PFSK-1 (cell line): ENCODE measurements around the gene THY1.

Source experiments
- FOXP2 ChIP-seq: optimal IDR thresholded peaks from 2 replicates; pipeline ENCODE3; 2011; ENCODE audit warnings: borderline replicate concordance, control low read depth, inconsistent platforms; ENCODE audit not compliant: insufficient read depth; ENCODE audit errors: extremely low read length, extremely low read depth
- POLR2AphosphoS5 ChIP-seq: IDR thresholded peaks from 2 replicates; pipeline ENCODE4 v1.6.1; 2012; ENCODE audit warnings: low read depth, mild to moderate bottlenecking, control low read depth, low read length, moderate library complexity
- REST ChIP-seq, 2 experiments: IDR thresholded peaks; 2 replicates each; pipeline versions ENCODE4 v1.6.1 to v1.8.0; 2011 to 2012; ENCODE audit warnings: low read depth in 2 of 2, low read length in 2 of 2, control low read depth in 1 of 2, inconsistent platforms in 1 of 2, mild to moderate bottlenecking in 1 of 2, moderate library complexity in 1 of 2; ENCODE audit not compliant: insufficient read depth in 1 of 2
- SIN3A ChIP-seq: IDR thresholded peaks from 2 replicates; pipeline ENCODE4 v1.6.1; 2012; ENCODE audit warnings: mild to moderate bottlenecking, low read length, moderate library complexity, borderline replicate concordance; ENCODE audit not compliant: insufficient read depth
- TAF1 ChIP-seq: IDR thresholded peaks from 2 replicates; pipeline ENCODE4 v1.6.1; 2012; ENCODE audit warnings: low read length, control low read depth, borderline replicate concordance; ENCODE audit not compliant: insufficient read depth

- no peak for TF ChIP-seq POLR2AphosphoS5
- TF ChIP-seq SIN3A = no peak
- TF ChIP-seq REST (IDR thresholded peaks at IDR 0.05; ENCODE audit: insufficient read depth in 1 of 2, low read depth in 2 of 2, low read length in 2 of 2) = no peak
- no peak for TF ChIP-seq TAF1
- no peak for TF ChIP-seq FOXP2
These were observed 22.1 kb downstream of the THY1 start for GRCh38 chr11:119400860-119401259.
